ENCODE results near the gene NGF. TPM values are rescaled to one million over a fixed set of nuclear protein-coding genes. Genes with fewer than 3 reads are reported as not detected.
"Not testable (repeated sequence)": the region's sequence is repeated elsewhere in the genome, so short reads cannot be mapped to it uniquely, and the experiment has no call there.

NGF gene
- not detected for total RNA-seq

DNA sequence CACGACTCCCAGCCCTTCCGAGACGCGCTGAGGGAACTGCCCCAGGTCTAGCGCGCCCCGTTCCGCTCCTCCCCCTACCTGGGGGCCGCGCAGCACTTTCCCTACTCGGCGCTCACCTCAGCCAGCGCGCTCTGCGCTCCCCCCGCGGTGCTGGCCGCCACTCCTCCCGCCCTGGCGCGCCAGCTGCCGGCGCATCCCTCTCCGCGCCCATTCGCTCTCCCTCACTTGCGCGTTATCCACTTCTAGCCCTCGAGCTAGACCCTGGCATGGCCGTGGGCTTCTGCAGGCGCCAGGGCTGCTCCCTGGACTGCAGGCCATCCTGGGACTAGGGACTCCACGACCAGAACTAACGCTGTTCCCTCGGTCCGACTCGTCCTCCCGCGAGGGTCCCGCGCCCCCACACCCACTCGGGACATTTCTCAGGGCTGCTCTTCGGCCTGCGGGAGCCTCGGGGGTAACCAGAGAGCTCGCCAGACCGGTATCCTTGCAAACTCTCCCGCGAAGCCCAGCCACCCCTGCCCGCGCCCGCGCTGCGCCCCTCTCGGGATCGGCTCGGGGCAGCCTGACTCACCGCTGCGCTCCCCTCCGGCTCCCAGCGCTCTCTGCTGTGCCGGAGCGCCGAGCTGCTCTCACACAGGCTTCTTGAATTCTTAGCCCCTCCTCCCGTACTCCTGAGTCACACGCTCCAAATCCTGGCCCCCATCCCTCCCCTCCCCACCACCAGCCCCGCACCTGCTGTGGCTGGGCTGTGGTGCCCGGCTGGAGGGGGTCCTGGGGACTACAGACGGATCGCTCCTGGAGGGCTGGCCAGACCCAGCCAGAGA, at the start of gene NGF:
TSS of gene NGF (minus strand) at position 617 of the 824 bp plus-strand sequence. CDS start 51,454 bp downstream, outside the sequence.
- no peak within 1 kb of the TSS for H3K27ac Mint-ChIP-seq
- no peaks in the 10 kb centered on the region for H3K4me1 Mint-ChIP-seq
- H3K27me3 Mint-ChIP-seq: peaks cover 38% of the 10 kb centered on the region
- no peaks in the 10 kb centered on the region for H3K36me3 Mint-ChIP-seq (ENCODE audit: low read depth)
- POLR2A ChIA-PET: no interaction called here
- no peaks in the 10 kb centered on the region for H3K9me3 Mint-ChIP-seq
- no peak for DNase-seq
- H3K4me3 Mint-ChIP-seq: no peak within 1 kb of the TSS
- CTCF ChIA-PET: no interaction called here

- H3K4me3 Mint-ChIP-seq; H3K9me3 Mint-ChIP-seq; H3K4me1 Mint-ChIP-seq; DNase-seq; H3K36me3 Mint-ChIP-seq (ENCODE audit: low read depth); POLR2A ChIA-PET; H3K27ac Mint-ChIP-seq; H3K27me3 Mint-ChIP-seq; CTCF ChIA-PET: not testable (repeated sequence)
Measured at GRCh38 chr1:115383455-115383854, 45.4 kb upstream of the NGF start.

- POLR2A ChIA-PET: no interaction called here
- CTCF ChIA-PET: no interaction called here
- no peaks in the 10 kb centered on the region for H3K36me3 Mint-ChIP-seq (ENCODE audit: low read depth)
- H3K27me3 Mint-ChIP-seq: peaks cover 8% of the 10 kb centered on the region
- DNase-seq: no peak
- H3K4me3 Mint-ChIP-seq: no peak overlapping the region
- no peaks in the 10 kb centered on the region for H3K4me1 Mint-ChIP-seq
- H3K27ac Mint-ChIP-seq: no peak overlapping the region
- H3K9me3 Mint-ChIP-seq: no peaks in the 10 kb centered on the region
Measured at GRCh38 chr1:115379943-115380342, 41.9 kb upstream of the NGF start.

DNA sequence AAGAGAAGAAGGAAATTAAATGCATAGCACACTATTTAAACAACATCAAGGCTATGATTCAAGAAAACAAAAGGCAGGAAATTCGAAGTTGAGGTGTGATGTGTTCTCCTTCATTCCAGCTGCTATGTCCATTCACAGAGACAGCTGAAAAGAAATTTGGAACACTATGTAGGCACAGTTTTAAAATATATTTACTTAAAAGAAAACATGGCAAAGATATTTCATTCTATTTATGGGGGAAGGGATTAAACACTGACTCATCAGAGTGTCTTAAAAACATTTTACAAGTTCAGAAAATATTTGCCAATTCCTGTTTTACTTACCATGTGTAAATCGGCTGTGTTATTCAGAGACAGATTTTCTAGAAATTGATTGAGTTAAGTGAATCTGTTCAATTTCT, 39.4 kb upstream of the NGF start:
- Mint-ChIP-seq H3K27ac (no peak overlapping the region), H3K9me3 (no peaks in the 10 kb centered on the region), H3K4me3 (no peak overlapping the region), H3K4me1 (no peaks in the 10 kb centered on the region), H3K36me3 (ENCODE audit: low read depth) (no peaks in the 10 kb centered on the region), H3K27me3 (peaks cover 8% of the 10 kb centered on the region)
- ChIA-PET POLR2A (no interaction called here), CTCF (no interaction called here)
- no peak for DNase-seq

DNA sequence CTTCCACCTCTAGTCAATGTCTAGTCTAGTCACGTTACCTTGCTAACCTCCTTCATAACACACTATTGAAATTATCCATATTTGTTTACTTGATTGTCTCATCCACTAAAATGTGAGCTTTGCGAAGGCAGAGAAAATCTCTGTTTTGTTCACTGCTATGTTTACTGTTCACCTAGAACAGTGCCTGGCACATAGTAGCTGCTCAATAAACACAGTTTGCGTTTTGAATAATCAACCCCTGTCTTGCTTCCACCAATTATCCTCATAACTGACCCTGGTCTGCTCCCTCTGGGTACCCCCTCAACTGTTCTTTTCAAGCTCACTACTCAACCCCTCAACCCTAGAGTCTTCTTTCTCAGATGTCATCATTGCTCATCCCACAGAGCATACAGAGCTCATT, 36.5 kb upstream of the NGF start:
- H3K36me3 Mint-ChIP-seq (ENCODE audit: low read depth): no peaks in the 10 kb centered on the region
- DNase-seq: no peak
- peaks cover 5% of the 10 kb centered on the region for H3K27me3 Mint-ChIP-seq
- H3K27ac Mint-ChIP-seq: no peak overlapping the region
- H3K9me3 Mint-ChIP-seq: no peaks in the 10 kb centered on the region
- no peaks in the 10 kb centered on the region for H3K4me1 Mint-ChIP-seq
- CTCF ChIA-PET: no interaction called here
- H3K4me3 Mint-ChIP-seq: no peak overlapping the region
- POLR2A ChIA-PET: no interaction called here

DNA sequence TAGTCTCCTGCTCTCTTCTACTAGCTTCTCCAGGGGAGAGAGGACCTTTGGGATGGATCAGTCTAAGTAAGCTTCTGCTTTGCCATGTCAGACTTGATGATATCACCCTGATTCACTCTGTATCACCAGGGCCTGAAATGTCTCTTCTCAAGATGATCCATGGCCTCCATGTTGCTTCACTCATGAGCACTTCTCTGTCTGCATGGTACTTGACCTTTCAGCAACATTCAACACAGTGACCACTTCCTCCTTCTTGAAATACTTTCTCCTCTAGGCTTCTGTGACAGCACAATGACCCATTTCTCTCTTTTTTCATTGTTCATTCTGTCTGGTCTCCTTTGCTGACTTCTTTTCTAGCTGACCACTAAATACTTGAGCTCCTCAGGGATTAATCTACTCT, 35.3 kb upstream of the NGF start:
- H3K4me1 Mint-ChIP-seq: no peaks in the 10 kb centered on the region
- no peaks in the 10 kb centered on the region for H3K36me3 Mint-ChIP-seq (ENCODE audit: low read depth)
- ChIA-PET POLR2A (no interaction called here), CTCF (no interaction called here)
- H3K27me3 Mint-ChIP-seq: peaks cover 1% of the 10 kb centered on the region
- DNase-seq: no peak
- no peak overlapping the region for H3K4me3 Mint-ChIP-seq
- H3K27ac Mint-ChIP-seq: no peak overlapping the region
- H3K9me3 Mint-ChIP-seq: no peaks in the 10 kb centered on the region

DNA sequence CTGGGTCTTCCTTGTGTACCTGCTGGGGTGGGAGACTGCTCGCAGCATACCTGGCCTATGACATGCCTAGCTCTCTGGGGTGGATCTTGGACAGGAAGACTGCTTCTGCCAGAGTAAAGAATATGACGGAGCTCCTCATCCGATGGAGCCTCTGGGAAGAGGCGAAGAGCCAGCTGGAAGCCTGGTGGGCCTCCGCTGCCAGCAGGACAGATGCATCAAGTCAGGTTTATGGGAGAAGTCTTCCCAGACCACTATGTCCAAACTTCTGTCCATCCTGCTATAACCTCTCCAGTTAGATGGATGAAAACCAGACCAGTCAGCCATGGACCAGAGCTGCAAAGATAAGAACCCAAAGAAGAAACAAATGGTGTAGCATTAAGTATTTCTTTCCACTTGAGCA, 27.7 kb upstream of the NGF start:
- Mint-ChIP-seq H3K9me3 (no peaks in the 10 kb centered on the region), H3K4me3 (no peak overlapping the region), H3K27ac (no peak overlapping the region), H3K27me3 (no peaks in the 10 kb centered on the region), H3K36me3 (ENCODE audit: low read depth) (no peaks in the 10 kb centered on the region), H3K4me1 (no peaks in the 10 kb centered on the region)
- CTCF ChIA-PET: no interaction called here
- DNase-seq: no peak
- POLR2A ChIA-PET: no interaction called here

DNA sequence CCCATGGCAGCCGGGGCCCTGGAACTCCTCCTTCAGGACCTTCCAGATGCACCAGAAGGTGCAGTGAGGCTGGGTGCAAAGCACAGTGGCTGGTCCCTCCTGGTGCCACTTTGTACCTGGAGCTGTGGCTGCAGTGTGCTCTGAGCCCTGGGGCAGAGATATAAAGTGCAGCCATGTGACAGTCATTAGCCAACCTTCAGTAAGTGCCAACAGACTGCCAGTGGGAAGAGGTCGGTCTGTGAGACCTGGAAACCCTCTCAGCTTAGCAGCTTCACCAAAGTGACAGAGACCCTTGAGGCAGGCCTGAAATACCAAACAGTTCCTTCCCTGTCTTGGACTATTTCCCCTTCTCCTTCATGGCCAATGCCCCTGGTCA, 26.7 kb upstream of the NGF start:
- no peaks in the 10 kb centered on the region for H3K27me3 Mint-ChIP-seq
- no peak overlapping the region for H3K4me3 Mint-ChIP-seq
- H3K27ac Mint-ChIP-seq: no peak overlapping the region
- no peaks in the 10 kb centered on the region for H3K4me1 Mint-ChIP-seq
- ChIA-PET POLR2A (no interaction called here), CTCF (no interaction called here)
- DNase-seq: no peak
- H3K36me3 Mint-ChIP-seq (ENCODE audit: low read depth): no peaks in the 10 kb centered on the region
- no peaks in the 10 kb centered on the region for H3K9me3 Mint-ChIP-seq

GRCh38 chr1:115364046-115364779, 26.2 kb upstream of the NGF start:
- Mint-ChIP-seq H3K27me3 (no peaks in the 10 kb centered on the region), H3K4me1 (no peaks in the 10 kb centered on the region), H3K36me3 (ENCODE audit: low read depth) (no peaks in the 10 kb centered on the region), H3K4me3 (no peak overlapping the region), H3K9me3 (no peaks in the 10 kb centered on the region), H3K27ac (no peak overlapping the region)
- POLR2A ChIA-PET: no interaction called here
- DNase-seq: no peak
- CTCF ChIA-PET: no interaction called here

DNA sequence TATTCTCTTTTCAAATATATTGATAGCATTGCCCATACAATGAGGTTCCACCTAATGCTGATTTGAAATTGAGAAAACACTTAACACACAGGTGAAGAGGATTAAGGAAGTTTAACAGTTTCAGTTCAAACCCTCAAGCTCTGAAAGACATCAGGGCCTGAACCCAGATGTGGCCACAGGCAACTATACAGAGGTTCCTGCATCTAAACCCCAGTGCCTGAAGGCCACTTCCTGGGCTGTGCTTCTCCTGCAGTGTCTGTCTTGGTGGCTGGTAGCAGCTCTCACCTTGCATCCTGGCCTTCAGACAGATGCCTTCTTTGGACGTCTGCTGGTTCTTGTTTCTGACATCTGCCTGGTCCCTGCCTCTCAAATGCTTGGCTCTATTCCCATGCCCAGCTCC, 25.1 kb upstream of the NGF start:
- Mint-ChIP-seq H3K4me1 (no peaks in the 10 kb centered on the region), H3K27ac (no peak overlapping the region), H3K9me3 (no peaks in the 10 kb centered on the region), H3K36me3 (ENCODE audit: low read depth) (no peaks in the 10 kb centered on the region), H3K27me3 (no peaks in the 10 kb centered on the region), H3K4me3 (no peak overlapping the region)
- CTCF ChIA-PET: no interaction called here
- DNase-seq: no peak
- POLR2A ChIA-PET: no interaction called here

DNA sequence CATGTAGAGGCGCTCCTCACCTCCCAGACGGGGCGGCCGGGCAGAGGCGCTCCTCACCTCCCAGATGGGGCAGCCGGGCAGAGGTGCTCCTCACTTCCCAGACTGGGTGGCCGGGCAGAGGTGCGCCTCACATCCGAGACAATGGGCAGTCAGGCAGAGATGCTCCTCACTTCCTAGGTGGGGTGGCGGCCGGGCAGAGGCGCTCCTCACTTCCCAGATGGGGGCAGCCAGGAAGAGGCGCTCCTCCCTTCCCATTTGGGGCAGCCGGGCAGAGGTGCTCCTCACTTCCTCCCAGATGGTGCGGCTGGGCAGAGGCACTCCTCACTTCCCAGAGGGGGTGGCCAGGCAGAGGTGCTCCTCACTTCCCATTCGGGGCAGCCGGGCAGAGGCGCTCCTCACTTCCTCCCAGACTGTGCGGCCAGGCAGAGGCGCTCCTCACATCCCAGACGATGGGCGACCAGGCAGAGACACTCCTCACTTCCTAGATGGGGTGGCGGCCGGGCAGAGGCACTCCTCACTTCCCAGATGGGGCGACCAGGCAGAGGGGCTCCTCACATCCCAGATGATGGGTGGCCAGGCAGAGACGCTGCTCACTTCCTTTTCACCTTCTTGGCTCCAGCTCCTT, 22.6 kb upstream of the NGF start:
- H3K9me3 Mint-ChIP-seq; CTCF ChIA-PET; DNase-seq; H3K27me3 Mint-ChIP-seq; POLR2A ChIA-PET; H3K4me3 Mint-ChIP-seq; H3K27ac Mint-ChIP-seq; H3K36me3 Mint-ChIP-seq (ENCODE audit: low read depth); H3K4me1 Mint-ChIP-seq: not testable (repeated sequence)

GRCh38 chr1:115359787-115360452, 21.9 kb upstream of the NGF start:
- H3K9me3 Mint-ChIP-seq; H3K36me3 Mint-ChIP-seq (ENCODE audit: low read depth); H3K27me3 Mint-ChIP-seq; POLR2A ChIA-PET; DNase-seq; H3K4me1 Mint-ChIP-seq; CTCF ChIA-PET; H3K4me3 Mint-ChIP-seq; H3K27ac Mint-ChIP-seq: not testable (repeated sequence)

DNA sequence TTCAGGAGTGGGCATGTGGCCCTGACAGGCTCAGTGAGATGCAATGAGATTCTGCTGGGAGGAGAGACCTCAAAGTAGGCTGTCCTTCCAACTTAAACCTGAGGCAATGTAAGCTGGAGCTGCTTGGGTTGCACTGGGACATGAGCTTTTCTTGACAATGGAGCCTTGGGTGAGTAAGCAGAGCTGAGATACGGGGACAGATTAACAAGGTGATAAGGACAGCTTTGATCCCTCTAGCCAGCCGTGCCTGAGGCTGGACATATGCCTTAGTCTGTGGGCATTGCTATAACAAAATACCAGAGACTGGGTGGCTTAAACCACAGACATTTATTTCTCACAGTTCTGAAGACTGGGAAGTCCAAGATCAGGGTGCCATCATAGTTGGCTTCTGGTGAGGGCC, 18.3 kb upstream of the NGF start:
- Mint-ChIP-seq H3K36me3 (ENCODE audit: low read depth) (no peaks in the 10 kb centered on the region), H3K27me3 (peaks cover 3% of the 10 kb centered on the region), H3K4me3 (no peak overlapping the region), H3K4me1 (no peaks in the 10 kb centered on the region), H3K27ac (no peak overlapping the region), H3K9me3 (no peaks in the 10 kb centered on the region)
- no peak for DNase-seq
- ChIA-PET POLR2A (no interaction called here), CTCF (no interaction called here)

Measured in activated CD4-positive, alpha-beta memory T cell treated with anti-CD3 and anti-CD28 coated beads, Interleukin-2, amount 10 ng/mL, durations not matched to agents 7 days and 5 days (primary cell).